ENCODE results near the gene MYO9B. TPM values are rescaled to one million over a fixed set of nuclear protein-coding genes. Genes with fewer than 3 reads are reported as not detected.

MYO9B gene
- total RNA-seq, 1 experiment from 2014 or later, result 74.6 TPM

DNA sequence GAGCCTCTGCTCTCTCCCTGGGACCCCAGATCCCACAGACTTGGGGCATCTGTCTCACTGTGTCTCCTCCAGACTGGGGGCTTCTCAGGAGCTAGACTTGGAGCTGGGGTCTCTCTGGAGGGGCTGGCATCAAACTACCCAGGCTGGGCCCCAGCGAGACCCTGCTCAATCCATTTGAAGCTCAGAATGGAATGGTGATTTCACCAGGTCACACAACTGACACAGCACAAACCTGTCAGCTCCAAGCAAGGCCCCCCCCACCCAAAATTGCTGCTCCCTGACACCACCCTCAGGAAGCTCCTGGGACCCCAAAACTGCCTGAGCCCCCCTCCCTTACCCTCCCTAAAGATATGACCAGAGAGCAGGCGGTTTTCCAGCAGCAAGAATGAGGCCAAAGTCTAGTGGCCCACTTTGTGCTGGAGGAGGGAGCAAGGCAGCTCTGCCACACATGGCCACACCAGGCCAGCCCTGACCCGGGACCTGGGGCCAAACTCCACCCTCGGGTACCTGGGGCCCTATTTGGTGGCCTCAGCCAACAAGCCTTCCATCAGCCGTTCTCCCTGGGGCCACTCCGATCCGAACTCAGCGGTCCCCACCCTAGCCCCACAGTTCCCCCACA, 167.7 kb downstream of the MYO9B start (continued):
- TF ChIP-seq, protein P1, sequence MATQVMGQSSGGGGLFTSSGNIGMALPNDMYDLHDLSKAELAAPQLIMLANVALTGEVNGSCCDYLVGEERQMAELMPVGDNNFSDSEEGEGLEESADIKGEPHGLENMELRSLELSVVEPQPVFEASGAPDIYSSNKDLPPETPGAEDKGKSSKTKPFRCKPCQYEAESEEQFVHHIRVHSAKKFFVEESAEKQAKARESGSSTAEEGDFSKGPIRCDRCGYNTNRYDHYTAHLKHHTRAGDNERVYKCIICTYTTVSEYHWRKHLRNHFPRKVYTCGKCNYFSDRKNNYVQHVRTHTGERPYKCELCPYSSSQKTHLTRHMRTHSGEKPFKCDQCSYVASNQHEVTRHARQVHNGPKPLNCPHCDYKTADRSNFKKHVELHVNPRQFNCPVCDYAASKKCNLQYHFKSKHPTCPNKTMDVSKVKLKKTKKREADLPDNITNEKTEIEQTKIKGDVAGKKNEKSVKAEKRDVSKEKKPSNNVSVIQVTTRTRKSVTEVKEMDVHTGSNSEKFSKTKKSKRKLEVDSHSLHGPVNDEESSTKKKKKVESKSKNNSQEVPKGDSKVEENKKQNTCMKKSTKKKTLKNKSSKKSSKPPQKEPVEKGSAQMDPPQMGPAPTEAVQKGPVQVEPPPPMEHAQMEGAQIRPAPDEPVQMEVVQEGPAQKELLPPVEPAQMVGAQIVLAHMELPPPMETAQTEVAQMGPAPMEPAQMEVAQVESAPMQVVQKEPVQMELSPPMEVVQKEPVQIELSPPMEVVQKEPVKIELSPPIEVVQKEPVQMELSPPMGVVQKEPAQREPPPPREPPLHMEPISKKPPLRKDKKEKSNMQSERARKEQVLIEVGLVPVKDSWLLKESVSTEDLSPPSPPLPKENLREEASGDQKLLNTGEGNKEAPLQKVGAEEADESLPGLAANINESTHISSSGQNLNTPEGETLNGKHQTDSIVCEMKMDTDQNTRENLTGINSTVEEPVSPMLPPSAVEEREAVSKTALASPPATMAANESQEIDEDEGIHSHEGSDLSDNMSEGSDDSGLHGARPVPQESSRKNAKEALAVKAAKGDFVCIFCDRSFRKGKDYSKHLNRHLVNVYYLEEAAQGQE (IDR thresholded peaks at IDR 0.05; ENCODE audit: low read depth), result no peak
- TF ChIP-seq CBX3 (IDR thresholded peaks at IDR 0.05; ENCODE audit: low read depth) (no peak), EGR1 (IDR thresholded peaks at IDR 0.05; ENCODE audit: low read depth) (no peak), FOSL1 (IDR thresholded peaks at IDR 0.05; ENCODE audit: low read depth) (no peak), SIN3A (IDR thresholded peaks at IDR 0.05; ENCODE audit: low read depth) (no peak), EZH2phosphoT487 (IDR thresholded peaks at IDR 0.05; ENCODE audit: borderline replicate concordance) (no peak), CEBPB (IDR thresholded peaks at IDR 0.05; ENCODE audit: low read depth) (no peak), ZFX (IDR thresholded peaks at IDR 0.05) (no peak), POLR2AphosphoS5 (IDR thresholded peaks at IDR 0.05; ENCODE audit: low read depth, low read length) (no peak), SP1 (IDR thresholded peaks at IDR 0.05; ENCODE audit: low read depth) (no peak), ELF1 (IDR thresholded peaks at IDR 0.05; ENCODE audit: borderline replicate concordance, low read depth) (no peak)
- TF ChIP-seq, protein P2, sequence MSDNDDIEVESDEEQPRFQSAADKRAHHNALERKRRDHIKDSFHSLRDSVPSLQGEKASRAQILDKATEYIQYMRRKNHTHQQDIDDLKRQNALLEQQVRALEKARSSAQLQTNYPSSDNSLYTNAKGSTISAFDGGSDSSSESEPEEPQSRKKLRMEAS (IDR thresholded peaks at IDR 0.05), result no peak
- TF ChIP-seq, protein P3, sequence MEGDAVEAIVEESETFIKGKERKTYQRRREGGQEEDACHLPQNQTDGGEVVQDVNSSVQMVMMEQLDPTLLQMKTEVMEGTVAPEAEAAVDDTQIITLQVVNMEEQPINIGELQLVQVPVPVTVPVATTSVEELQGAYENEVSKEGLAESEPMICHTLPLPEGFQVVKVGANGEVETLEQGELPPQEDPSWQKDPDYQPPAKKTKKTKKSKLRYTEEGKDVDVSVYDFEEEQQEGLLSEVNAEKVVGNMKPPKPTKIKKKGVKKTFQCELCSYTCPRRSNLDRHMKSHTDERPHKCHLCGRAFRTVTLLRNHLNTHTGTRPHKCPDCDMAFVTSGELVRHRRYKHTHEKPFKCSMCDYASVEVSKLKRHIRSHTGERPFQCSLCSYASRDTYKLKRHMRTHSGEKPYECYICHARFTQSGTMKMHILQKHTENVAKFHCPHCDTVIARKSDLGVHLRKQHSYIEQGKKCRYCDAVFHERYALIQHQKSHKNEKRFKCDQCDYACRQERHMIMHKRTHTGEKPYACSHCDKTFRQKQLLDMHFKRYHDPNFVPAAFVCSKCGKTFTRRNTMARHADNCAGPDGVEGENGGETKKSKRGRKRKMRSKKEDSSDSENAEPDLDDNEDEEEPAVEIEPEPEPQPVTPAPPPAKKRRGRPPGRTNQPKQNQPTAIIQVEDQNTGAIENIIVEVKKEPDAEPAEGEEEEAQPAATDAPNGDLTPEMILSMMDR (IDR thresholded peaks at IDR 0.05 in 2 of 3, conservative IDR thresholded peaks at IDR 0.05 in 1 of 3; ENCODE audit: borderline replicate concordance in 1 of 3, insufficient read depth in 1 of 3, low read depth in 2 of 3, low read length in 2 of 3), result no peak

Measured in HCT116 (cell line).